Activated CD4-positive, CD25-positive, alpha-beta regulatory T cell treated with anti-CD3 and anti-CD28 coated beads, Interleukin-2, amount 50 U/mL, for 16 hours (primary cell): ENCODE measurements around the gene ATF7.
"Not testable (repeated sequence)": the region's sequence is repeated elsewhere in the genome, so short reads cannot be mapped to it uniquely, and the experiment has no call there.

Source experiments
- DNase-seq: peaks from one replicate; pipeline ENCODE4 v3.0.0-alpha.2; 2020; ENCODE audit warnings: low read depth, low spot score

ATF7 gene

GRCh38 chr12:53625946-53626701 lies at the start of gene ATF7:
TSS of gene ATF7 (minus strand) at chr12:53626382. CDS start at chr12:53601000, 25,382 bp downstream.
- peak; percentile 94 for DNase-seq

GRCh38 chr12:53674977-53675700 lies 49.0 kb upstream of the ATF7 start:
- no peak for DNase-seq

DNA sequence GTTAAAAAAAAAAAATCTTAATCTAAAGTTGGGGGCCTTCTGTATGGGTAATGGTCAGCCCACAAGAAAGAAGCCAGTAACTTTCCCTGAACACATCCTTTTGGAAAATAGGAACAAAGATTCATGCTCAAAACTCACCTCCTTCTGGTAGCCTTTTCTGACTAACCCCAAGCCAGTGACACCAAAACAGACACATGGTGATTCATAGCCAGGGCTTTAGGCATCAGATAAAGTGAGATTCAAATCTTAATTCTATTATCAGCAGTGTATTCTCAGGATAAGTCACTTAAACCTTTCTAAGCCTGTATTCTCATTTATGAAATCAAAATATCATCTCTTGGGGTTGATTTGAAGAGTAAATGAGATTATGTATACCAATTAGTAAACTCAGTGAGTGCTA lies 44.8 kb upstream of the ATF7 start:
- DNase-seq = no peak

- no peak for DNase-seq
Observed at GRCh38 chr12:53670308-53670707, 44.1 kb upstream of the ATF7 start.

GRCh38 chr12:53667080-53667479 lies 40.9 kb upstream of the ATF7 start:
- DNase-seq = no peak

- no peak for DNase-seq
Observed at GRCh38 chr12:53664936-53665335, 38.8 kb upstream of the ATF7 start.

- DNase-seq = no peak
Observed at GRCh38 chr12:53664191-53664590, 38.0 kb upstream of the ATF7 start.

DNA sequence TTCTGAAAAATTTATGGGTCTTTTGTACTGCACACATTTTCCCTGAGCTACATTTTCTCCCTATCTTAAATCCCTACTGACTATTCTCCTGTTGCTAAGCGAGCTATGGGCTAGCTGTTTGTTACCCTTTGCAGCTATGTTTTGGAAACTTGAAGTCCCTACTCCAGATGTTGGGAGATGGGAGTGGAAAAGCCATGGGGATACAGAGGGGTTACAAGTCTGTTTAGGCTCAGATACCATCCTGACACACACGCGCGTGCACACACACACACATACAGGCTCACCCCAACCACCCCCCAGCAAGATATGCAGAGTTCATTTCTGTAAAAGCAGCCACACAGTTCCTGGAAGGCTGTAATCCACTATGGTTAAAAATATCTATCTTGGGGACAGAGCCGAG lies 33.9 kb upstream of the ATF7 start:
- no peak for DNase-seq

GRCh38 chr12:53659571-53659981 lies 33.4 kb upstream of the ATF7 start:
- no peak for DNase-seq

DNA sequence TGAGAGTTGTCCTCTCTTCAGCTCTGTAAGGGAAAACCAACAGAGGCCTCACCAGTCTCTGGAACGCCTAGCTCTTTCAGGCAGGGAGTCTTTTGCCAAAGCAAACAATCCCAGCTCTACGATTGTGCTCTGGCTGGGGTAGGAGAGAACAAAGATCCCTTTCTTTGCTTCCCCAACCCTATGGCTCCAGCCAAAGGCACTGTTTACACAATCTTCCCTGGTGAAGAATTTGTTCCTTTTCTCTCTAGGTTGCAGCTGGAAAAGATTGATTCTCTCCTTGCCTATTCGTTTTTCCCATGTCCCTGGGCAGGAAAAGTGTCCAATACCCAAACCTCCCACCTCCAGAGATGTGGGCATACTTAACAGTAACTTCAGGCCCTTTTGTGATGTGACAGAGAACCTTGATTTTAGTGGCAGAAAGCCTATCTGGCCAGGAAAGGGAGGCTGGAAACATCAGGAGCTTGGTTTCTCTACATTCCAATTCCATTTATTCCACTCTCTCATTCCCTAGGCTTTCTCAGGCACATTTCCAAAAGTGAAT lies 32.9 kb upstream of the ATF7 start:
- no peak for DNase-seq

DNA sequence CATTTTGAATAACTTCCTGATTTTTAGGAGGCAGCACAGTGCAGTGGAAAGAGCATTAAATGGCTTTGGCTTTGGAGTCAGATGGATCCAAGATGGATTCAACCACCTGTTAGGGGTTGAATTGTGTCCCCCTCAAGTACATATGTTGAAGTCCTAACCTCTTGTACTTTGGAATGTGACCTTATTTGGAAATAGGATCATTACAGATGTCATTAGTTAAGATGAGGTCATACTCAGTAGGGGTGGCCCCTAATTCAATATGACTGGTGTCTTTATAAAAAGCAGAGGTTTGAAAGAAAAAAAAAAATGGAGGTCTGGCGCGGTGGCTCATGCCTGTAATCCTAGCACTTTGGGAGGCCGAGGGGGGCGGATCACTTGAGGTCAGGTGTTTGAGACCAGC lies 30.9 kb upstream of the ATF7 start:
- no peak for DNase-seq

DNA sequence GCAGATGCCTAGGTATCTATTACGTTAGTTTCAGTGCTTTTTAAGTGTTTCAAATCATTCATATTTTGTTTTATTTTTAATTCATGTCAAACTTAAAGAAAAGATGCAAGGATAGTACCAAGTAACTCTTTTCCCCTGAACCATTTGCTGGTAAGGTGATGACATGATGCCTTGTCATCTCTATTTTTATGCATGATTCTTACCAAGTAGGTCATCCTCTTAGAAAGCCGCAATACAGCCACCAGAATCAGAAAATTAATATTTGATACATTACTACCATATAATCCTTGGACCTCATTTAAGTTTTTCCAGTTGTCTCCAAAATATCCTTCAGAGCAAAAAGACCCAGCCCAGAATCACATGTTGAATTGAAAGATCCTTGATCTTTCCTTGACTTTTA lies 27.4 kb upstream of the ATF7 start:
- no peak for DNase-seq

DNA sequence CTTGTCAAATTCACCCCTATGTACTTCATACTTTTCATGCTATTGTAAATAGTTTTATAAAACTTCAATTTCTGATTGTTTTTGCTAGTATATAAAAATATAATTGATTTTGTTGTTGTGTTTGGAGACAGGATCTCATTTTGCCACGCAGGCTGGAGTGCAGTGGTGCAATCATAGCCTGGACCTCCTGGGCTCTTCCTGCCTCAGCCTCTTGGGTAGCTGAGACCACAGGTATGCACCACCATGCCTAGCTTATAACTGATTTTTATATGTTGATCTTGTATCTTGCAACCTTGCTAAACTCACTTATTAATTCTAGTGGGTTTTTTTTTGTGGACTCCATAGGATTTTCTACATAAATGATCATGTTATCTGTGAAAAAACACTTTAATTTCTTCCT lies 26.2 kb upstream of the ATF7 start:
- no peak for DNase-seq

GRCh38 chr12:53651737-53652136 lies 25.6 kb upstream of the ATF7 start:
- no peak for DNase-seq

GRCh38 chr12:53646300-53646699 lies 20.1 kb upstream of the ATF7 start:
- not testable (repeated sequence) for DNase-seq

GRCh38 chr12:53645165-53645564 lies 19.0 kb upstream of the ATF7 start:
- no peak for DNase-seq

GRCh38 chr12:53644133-53644532 lies 18.0 kb upstream of the ATF7 start:
- no peak for DNase-seq

DNA sequence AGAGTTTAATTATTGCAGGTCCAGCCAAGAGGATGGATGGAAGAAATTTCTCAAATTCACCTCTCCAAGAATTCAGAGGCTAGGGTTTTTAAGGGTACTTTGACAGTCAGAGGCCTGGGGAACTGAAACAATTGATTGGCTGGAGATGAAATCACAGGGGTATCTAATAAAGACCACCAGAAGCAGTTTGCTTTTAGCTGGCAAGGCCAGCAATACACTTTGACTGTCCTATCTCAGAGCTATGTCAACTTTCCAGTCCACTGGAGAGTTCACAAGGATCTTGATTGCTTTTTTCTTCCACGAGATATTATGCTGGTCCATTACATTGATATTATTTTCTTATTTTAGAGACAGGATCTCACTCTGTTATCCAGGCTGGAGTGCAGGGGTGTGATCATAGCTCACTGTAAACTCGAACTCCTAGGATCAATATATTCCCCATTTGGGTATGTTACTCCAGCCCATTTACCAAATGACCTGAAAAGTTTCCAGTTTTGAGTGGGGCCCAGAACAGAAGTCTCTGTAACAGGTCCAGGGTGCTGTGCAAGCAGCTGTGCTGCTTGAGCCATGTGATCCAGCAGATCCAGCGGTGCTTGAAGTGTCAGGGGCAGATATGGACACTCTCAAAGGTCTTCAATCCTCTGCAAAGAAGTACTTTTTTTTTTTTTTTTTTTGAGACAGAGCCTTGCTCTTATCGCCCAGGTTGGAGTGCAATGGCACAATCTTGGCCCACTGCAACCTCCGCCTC lies 17.2 kb upstream of the ATF7 start:
- no peak for DNase-seq

GRCh38 chr12:53638057-53638456 lies 11.9 kb upstream of the ATF7 start:
- DNase-seq = no peak

GRCh38 chr12:53636641-53637040 lies 10.5 kb upstream of the ATF7 start:
- no peak for DNase-seq

- DNase-seq = not testable (repeated sequence)
Observed at GRCh38 chr12:53635708-53636107, 9.5 kb upstream of the ATF7 start.

GRCh38 chr12:53631721-53632120 lies 5.5 kb upstream of the ATF7 start:
- DNase-seq = no peak
